Endothelial cell of umbilical vein (primary cell): ENCODE results near the gene CFAP46. TPM values are rescaled to one million over a fixed set of nuclear protein-coding genes. Genes with fewer than 3 reads are reported as not detected.

ENCODE experiments used
- BruUV-seq: library from RNA; stranded (reverse); fragments of 400-500 nt; replicated peaks from 2 replicates; lab custom pipeline; 2021; lab: Mats Ljungman, UMichigan
- CTCF ChIA-PET: fragments of 300-600, 350-600 bp; sonication (Branson Sonifier 250); formaldehyde crosslinking; loops from one replicate; lab custom pipeline; 2021; ENCODE audit warnings: antibody characterized with exemption, inconsistent platforms; lab: Charles Lee
- POLR2A ChIA-PET: fragments of 300-600, 350-600 bp; sonication (Branson Sonifier 250); formaldehyde crosslinking; loops from one replicate; lab custom pipeline; 2021; ENCODE audit warnings: antibody characterized with exemption, inconsistent platforms; lab: Charles Lee
- DNase-seq: peaks from one replicate; pipeline ENCODE4 v3.0.0-alpha.2; 2011; ENCODE audit warnings: low read depth, low spot score
- FAIRE-seq: peaks from 2 replicates; lab custom pipeline; 2011; peaks lifted over from hg19 to GRCh38; lab: Jason Lieb, UNC
- H2AFZ ChIP-seq: 2 replicates; pipeline ENCODE4 v1.6.0; 2012; ENCODE audit warnings: low read depth, low read length, control low read depth, inconsistent platforms
- H3K27ac ChIP-seq: 2 replicates; pipeline ENCODE4 v1.5.1; 2011; ENCODE audit warnings: low read depth, mild to moderate bottlenecking, control low read depth, low read length, moderate library complexity; ENCODE audit not compliant: insufficient read depth
- H3K27me3 ChIP-seq, 2 experiments: 2 replicates each; pipeline versions ENCODE4 v1.6.0 to v1.6.1; 2011; ENCODE audit warnings: low read length in 2 of 2, mixed read lengths in 1 of 2; ENCODE audit not compliant: control insufficient read depth in 2 of 2, insufficient read depth in 2 of 2
- H3K36me3 ChIP-seq, 2 experiments: 2 replicates in 1 of 2; 3 replicates in 1 of 2; pipeline ENCODE4 v1.5.1; 2011; ENCODE audit warnings: low read length in 2 of 2, mild to moderate bottlenecking in 1 of 2, moderate library complexity in 1 of 2; ENCODE audit not compliant: control insufficient read depth in 2 of 2, insufficient read depth in 2 of 2; ENCODE audit errors: extremely low read depth in 1 of 2
- H3K4me1 ChIP-seq: 3 replicates; pipeline ENCODE4 v1.5.1; 2011; ENCODE audit warnings: mild to moderate bottlenecking, low read length; ENCODE audit not compliant: control insufficient read depth, insufficient read depth; ENCODE audit errors: extremely low read depth
- H3K4me2 ChIP-seq: 2 replicates; pipeline ENCODE4 v1.6.1; 2011; ENCODE audit warnings: low read length, control low read depth, mixed read lengths; ENCODE audit not compliant: insufficient read depth
- H3K4me3 ChIP-seq, 3 experiments: fragments of 200-600 bp in 1 of 3; sonication (generic), shearing (Covaris generic) in 1 of 3; replicated peaks in 1 of 3; 2 replicates each; pipeline ENCODE4 v1.5.1; 2011 to 2016; ENCODE audit warnings: control low read depth in 3 of 3, low read length in 3 of 3, mild to moderate bottlenecking in 2 of 3, inconsistent platforms in 1 of 3, low read depth in 1 of 3, moderate library complexity in 1 of 3; ENCODE audit not compliant: insufficient read depth in 1 of 3
- H3K79me2 ChIP-seq: 2 replicates; pipeline ENCODE4 v1.6.0; 2012; ENCODE audit warnings: low read length, inconsistent platforms; ENCODE audit not compliant: control insufficient read depth, insufficient read depth
- H3K9ac ChIP-seq: replicated peaks from 2 replicates; pipeline ENCODE3; 2011; ENCODE audit warnings: low read length, control low read depth; ENCODE audit not compliant: insufficient read depth; ENCODE audit errors: extremely low read depth
- H3K9me1 ChIP-seq: replicated peaks from 3 replicates; pipeline ENCODE4 v1.6.0; 2011; ENCODE audit warnings: mild to moderate bottlenecking, low read length; ENCODE audit not compliant: control insufficient read depth, insufficient read depth; ENCODE audit errors: extremely low read depth
- H3K9me3 ChIP-seq: replicated peaks from 2 replicates; pipeline ENCODE4 v1.5.1; 2012; ENCODE audit warnings: low read length, inconsistent platforms; ENCODE audit not compliant: control insufficient read depth, insufficient read depth
- H4K20me1 ChIP-seq: replicated peaks from 2 replicates; pipeline ENCODE3; 2011; ENCODE audit warnings: mild to moderate bottlenecking, low read length; ENCODE audit not compliant: control insufficient read depth, insufficient read depth; ENCODE audit errors: extremely low read depth
- EZH2 ChIP-seq: IDR thresholded peaks from 2 replicates; pipeline ENCODE4 v1.6.1; 2012; ENCODE audit warnings: borderline replicate concordance, low read depth, mild to moderate bottlenecking, moderate library complexity, low read length, inconsistent platforms; ENCODE audit not compliant: severe bottlenecking
- FOS ChIP-seq: IDR thresholded peaks from 2 replicates; pipeline ENCODE4 v1.6.1; 2011; ENCODE audit warnings: mild to moderate bottlenecking, low read length, moderate library complexity, borderline replicate concordance; ENCODE audit not compliant: insufficient read depth
- JUN ChIP-seq: IDR thresholded peaks from 2 replicates; pipeline ENCODE4 v1.6.1; 2011; ENCODE audit warnings: borderline replicate concordance, low read depth; ENCODE audit not compliant: insufficient read length, insufficient read depth
- MAX ChIP-seq: IDR thresholded peaks from 2 replicates; pipeline ENCODE4 v1.6.1; 2011; ENCODE audit not compliant: insufficient read depth, insufficient read length
- MYC ChIP-seq: IDR thresholded peaks from one replicate; pipeline ENCODE4 v1.6.1; 2011; ENCODE audit warnings: mild to moderate bottlenecking, low read depth, low read length
- POLR2A ChIP-seq: IDR thresholded peaks from 2 replicates; pipeline ENCODE4 v1.6.1; 2012; ENCODE audit warnings: low read depth, mild to moderate bottlenecking, control low read depth, low read length
- dilution Hi-C: fragments of 300-500 bp; cut with MboI; formaldehyde crosslinking; loops from one replicate; pipeline ENCODE4 v1.15.0; 2019; ENCODE audit warnings: low sequenced_read_pairs; ENCODE audit not compliant: extremely low pct_ligation_motif_present
- intact Hi-C: fragments of 100-400 bp; cut with micrococcal nuclease; formaldehyde crosslinking; loops from one replicate; pipeline ENCODE4 v1.10.0; 2022
- polyA plus RNA-seq, 4 experiments: library from polyadenylated mRNA; depleted of rRNA in 3 of 4; stranded (reverse) in 3 of 4; unstranded in 1 of 4; fragments of >200 nt; gene quantifications; 2 replicates each; pipeline versions ENCODE4 v1.2.1 to v1.2.3, GENCODE V29; 2011 to 2012; ENCODE audit warnings: missing spikeins in 1 of 4
- total RNA-seq: library from RNA; stranded (reverse); gene quantifications from 2 replicates; pipeline ENCODE4 v1.2.3, GENCODE V29; 2021
- TF ChIP-seq, protein P1 (sequence below), 2 donors: IDR thresholded peaks; 1 replicate in 1 of 2; 2 replicates in 1 of 2; pipeline ENCODE4 v1.5.1; 2011; ENCODE audit warnings: low read length in 2 of 2, mild to moderate bottlenecking in 2 of 2, moderate library complexity in 2 of 2, control low read depth in 1 of 2, inconsistent platforms in 1 of 2, low read depth in 1 of 2; ENCODE audit not compliant: insufficient read depth in 1 of 2; ENCODE audit errors: extremely low read depth in 1 of 2

The CFAP46 gene
- total and polyA plus RNA-seq, 2 donors (not counting 3 experiments of a cell fraction or from before 2014, with no cell fraction given) = 0.75 to 0.98 TPM

DNA sequence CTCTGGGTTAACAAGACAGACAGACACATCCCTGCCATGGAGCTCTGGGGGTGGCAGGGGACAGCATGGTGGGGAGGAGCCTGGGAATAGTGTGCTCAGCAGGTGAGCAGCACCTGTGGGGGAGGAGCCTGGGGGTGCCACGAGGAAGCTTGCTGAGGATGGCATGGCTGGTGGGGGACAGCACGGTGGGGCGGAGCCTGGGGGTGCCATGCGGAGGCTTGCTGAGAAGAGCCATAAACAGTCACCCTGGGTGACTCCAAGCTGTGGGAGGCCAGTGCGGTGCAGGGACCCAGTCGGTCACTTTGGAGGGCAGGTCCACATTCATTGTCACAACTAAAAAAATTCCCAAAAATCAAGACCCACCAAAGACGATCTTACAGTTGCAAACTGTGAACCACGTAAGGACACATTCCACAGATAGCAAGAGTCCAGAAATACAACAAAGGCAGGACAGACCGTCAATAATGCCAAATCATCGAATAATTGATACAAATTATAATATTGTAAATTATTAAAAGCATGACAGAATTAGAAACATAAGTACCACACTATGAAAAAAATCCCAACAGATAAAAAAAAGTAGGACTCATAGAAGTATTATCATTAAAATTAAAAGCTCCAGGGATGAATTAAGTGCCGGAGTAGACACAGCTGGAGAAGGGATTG, 180.8 kb downstream of the CFAP46 start:
- TF ChIP-seq FOS = no peak
- TF ChIP-seq, protein P1, sequence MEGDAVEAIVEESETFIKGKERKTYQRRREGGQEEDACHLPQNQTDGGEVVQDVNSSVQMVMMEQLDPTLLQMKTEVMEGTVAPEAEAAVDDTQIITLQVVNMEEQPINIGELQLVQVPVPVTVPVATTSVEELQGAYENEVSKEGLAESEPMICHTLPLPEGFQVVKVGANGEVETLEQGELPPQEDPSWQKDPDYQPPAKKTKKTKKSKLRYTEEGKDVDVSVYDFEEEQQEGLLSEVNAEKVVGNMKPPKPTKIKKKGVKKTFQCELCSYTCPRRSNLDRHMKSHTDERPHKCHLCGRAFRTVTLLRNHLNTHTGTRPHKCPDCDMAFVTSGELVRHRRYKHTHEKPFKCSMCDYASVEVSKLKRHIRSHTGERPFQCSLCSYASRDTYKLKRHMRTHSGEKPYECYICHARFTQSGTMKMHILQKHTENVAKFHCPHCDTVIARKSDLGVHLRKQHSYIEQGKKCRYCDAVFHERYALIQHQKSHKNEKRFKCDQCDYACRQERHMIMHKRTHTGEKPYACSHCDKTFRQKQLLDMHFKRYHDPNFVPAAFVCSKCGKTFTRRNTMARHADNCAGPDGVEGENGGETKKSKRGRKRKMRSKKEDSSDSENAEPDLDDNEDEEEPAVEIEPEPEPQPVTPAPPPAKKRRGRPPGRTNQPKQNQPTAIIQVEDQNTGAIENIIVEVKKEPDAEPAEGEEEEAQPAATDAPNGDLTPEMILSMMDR (IDR thresholded peaks at IDR 0.05; ENCODE audit: extremely low read depth in 1 of 2, insufficient read depth in 1 of 2, low read depth in 1 of 2, low read length in 2 of 2) = no peak
- TF ChIP-seq MAX = no peak
- no peak for TF ChIP-seq POLR2A
- no peak for TF ChIP-seq JUN
- TF ChIP-seq EZH2 = no peak
- TF ChIP-seq MYC = no peak
- no peak overlapping the region for H3K4me2 ChIP-seq
- H3K9ac ChIP-seq = no peak overlapping the region
- dilution Hi-C loops = no loop called here
- no peaks in the 10 kb centered on the region for H3K36me3 ChIP-seq
- ChIA-PET POLR2A (no interaction called here), CTCF (no interaction called here)
- H3K9me3 ChIP-seq = no peaks in the 10 kb centered on the region
- no TSS peak for BruUV-seq
- H4K20me1 ChIP-seq = no peaks in the 10 kb centered on the region
- no peak for DNase-seq
- H3K4me1 ChIP-seq = no peaks in the 10 kb centered on the region
- H3K27me3 ChIP-seq = no peaks in the 10 kb centered on the region
- no peaks in the 10 kb centered on the region for H3K9me1 ChIP-seq
- H2AFZ ChIP-seq = no peak overlapping the region
- no peak overlapping the region for H3K4me3 ChIP-seq
- H3K27ac ChIP-seq = no peak overlapping the region
- no peak for FAIRE-seq
- no peaks in the 10 kb centered on the region for H3K79me2 ChIP-seq
- intact Hi-C loops = no loop called here
